Osteocyte (in vitro differentiated cells): ENCODE results near the gene SPATS2. TPM values are rescaled to one million over a fixed set of nuclear protein-coding genes. Genes with fewer than 3 reads are reported as not detected.

Source experiments
- DNase-seq: peaks from one replicate; pipeline ENCODE4 v3.0.0; 2021; ENCODE audit warnings: mixed read lengths; ENCODE audit not compliant: unreplicated experiment; ENCODE audit errors: extremely low spot score
- H3K27ac Mint-ChIP-seq: one replicate; pipeline ENCODE4 v1.8.0; 2021; ENCODE audit warnings: mild to moderate bottlenecking, mixed read lengths; ENCODE audit not compliant: unreplicated experiment
- H3K27me3 Mint-ChIP-seq: one replicate; pipeline ENCODE4 v1.8.0; 2021; ENCODE audit warnings: mixed read lengths; ENCODE audit not compliant: unreplicated experiment
- H3K36me3 Mint-ChIP-seq: one replicate; pipeline ENCODE4 v1.8.0; 2021; ENCODE audit warnings: mixed read lengths; ENCODE audit not compliant: unreplicated experiment
- H3K4me1 Mint-ChIP-seq: one replicate; pipeline ENCODE4 v1.8.0; 2021; ENCODE audit warnings: mixed read lengths; ENCODE audit not compliant: unreplicated experiment
- H3K4me3 Mint-ChIP-seq: one replicate; pipeline ENCODE4 v1.8.0; 2021; ENCODE audit warnings: mild to moderate bottlenecking, moderate library complexity, mixed read lengths; ENCODE audit not compliant: unreplicated experiment
- H3K9me3 Mint-ChIP-seq: one replicate; pipeline ENCODE4 v1.8.0; 2021; ENCODE audit warnings: mixed read lengths; ENCODE audit not compliant: unreplicated experiment
- total RNA-seq: library from RNA; stranded (reverse); gene quantifications from 2 replicates; pipeline ENCODE4 v1.2.1, GENCODE V29; 2021
- TF ChIP-seq, protein P1 (sequence below): fragments of 200-600 bp; sonication (generic); IDR thresholded peaks from 2 replicates; pipeline ENCODE4 v1.5.0; 2021; ENCODE audit warnings: antibody characterized with exemption, mild to moderate bottlenecking, moderate library complexity

SPATS2 gene
- total RNA-seq, 1 donor from 2014 or later: 25.6 TPM

DNA sequence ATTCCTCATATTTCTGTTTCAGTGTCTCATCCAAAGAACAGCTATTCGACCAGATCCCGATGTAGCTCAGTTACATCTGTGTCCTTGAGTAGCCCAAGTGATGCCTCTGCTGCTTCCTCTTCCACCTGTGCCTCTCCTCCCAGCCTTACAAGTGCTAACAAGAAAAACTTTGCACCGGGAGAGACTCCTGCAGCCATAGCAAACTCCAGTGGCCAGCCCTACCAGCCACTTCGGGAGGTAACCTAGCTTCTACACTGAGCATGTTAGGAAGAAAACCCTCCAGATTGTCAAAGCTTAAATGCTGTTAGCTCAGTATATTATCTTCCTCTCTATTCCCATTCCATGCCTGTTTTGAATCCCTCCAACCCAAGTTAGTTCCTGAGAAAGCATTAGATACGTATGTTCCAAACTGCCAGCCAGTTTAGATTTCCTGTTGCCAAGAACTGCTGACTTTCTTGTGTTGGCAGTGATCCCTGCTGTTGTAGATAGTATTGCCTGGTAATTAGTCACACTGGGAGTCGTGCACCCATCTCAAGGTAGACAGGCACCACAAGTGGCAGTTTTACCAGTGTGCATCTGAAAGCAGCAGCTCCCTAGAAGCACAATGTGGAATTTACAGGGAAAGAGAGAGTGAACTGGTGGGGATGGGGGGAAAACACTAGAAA, 157.5 kb downstream of the SPATS2 start:
- Mint-ChIP-seq H3K9me3 (no peaks in the 10 kb centered on the region), H3K4me1 (no peaks in the 10 kb centered on the region), H3K27me3 (no peaks in the 10 kb centered on the region), H3K27ac (no peak overlapping the region), H3K36me3 (peaks cover 39% of the 10 kb centered on the region), H3K4me3 (no peak overlapping the region)
- TF ChIP-seq, protein P1, sequence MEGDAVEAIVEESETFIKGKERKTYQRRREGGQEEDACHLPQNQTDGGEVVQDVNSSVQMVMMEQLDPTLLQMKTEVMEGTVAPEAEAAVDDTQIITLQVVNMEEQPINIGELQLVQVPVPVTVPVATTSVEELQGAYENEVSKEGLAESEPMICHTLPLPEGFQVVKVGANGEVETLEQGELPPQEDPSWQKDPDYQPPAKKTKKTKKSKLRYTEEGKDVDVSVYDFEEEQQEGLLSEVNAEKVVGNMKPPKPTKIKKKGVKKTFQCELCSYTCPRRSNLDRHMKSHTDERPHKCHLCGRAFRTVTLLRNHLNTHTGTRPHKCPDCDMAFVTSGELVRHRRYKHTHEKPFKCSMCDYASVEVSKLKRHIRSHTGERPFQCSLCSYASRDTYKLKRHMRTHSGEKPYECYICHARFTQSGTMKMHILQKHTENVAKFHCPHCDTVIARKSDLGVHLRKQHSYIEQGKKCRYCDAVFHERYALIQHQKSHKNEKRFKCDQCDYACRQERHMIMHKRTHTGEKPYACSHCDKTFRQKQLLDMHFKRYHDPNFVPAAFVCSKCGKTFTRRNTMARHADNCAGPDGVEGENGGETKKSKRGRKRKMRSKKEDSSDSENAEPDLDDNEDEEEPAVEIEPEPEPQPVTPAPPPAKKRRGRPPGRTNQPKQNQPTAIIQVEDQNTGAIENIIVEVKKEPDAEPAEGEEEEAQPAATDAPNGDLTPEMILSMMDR: no peak
- DNase-seq: no peak

DNA sequence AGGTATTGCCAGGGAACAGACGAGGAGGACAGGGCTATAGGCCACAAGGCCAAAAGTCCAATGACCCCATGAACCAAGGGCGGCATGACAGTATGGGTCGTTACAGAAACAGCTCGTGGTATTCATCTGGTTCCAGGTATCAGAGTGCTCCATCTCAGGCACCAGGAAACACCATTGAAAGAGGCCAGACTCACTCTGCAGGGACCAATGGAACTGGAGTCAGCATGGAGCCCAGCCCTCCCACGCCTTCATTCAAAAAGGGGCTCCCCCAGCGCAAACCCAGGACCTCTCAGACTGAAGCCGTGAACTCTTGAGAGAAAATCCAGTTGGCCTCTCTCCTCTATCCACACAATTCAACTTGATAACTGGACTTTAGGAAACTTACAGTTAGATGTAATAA, 158.7 kb downstream of the SPATS2 start:
- no peak overlapping the region for H3K27ac Mint-ChIP-seq
- H3K36me3 Mint-ChIP-seq: peaks cover 42% of the 10 kb centered on the region
- no peaks in the 10 kb centered on the region for H3K27me3 Mint-ChIP-seq
- H3K4me1 Mint-ChIP-seq: no peaks in the 10 kb centered on the region
- H3K9me3 Mint-ChIP-seq: no peaks in the 10 kb centered on the region
- no peak overlapping the region for H3K4me3 Mint-ChIP-seq
- TF ChIP-seq, protein P1: no peak
- DNase-seq: no peak

DNA sequence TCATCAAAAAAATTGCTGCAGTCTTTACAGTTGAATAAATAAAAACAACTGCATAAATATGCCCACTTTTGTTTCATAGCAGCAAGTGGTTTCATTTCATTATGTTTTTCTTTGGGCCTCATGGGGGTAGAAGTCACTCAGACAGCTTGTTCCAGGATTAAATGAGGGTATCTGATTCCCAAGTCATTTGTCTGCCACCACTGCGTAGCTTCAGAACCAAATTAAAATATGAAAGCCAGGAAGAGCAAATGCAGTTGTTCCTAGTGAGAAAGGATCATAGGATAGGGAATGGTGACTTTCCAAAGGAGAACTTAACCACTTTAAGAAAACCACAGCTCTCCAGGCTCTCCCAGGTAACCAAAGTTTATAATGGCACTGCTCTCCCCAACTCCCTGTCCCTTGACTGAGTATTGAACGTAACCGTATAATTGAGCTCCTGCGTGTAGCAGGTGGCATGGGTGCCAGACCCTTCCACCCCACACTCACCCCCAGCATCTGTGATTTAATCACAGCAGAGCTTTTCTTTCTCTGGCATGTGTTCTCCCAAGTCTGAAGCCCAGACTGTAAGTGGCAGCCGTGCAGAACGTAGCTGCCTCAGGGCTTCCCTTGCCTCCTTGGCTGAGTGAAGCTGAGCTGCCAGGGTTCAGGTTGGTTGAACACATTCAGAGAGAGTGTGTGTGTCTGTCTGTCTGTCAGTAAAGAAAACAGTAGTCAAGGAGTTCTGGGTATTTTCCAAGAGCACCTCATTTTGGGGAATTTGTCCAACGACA, 160.3 kb downstream of the SPATS2 start:
- no peaks in the 10 kb centered on the region for H3K9me3 Mint-ChIP-seq
- H3K4me1 Mint-ChIP-seq: no peaks in the 10 kb centered on the region
- DNase-seq: no peak
- H3K4me3 Mint-ChIP-seq: no peak overlapping the region
- no peak overlapping the region for H3K27ac Mint-ChIP-seq
- H3K36me3 Mint-ChIP-seq: peaks cover 28% of the 10 kb centered on the region
- H3K27me3 Mint-ChIP-seq: no peaks in the 10 kb centered on the region
- TF ChIP-seq, protein P1: no peak

DNA sequence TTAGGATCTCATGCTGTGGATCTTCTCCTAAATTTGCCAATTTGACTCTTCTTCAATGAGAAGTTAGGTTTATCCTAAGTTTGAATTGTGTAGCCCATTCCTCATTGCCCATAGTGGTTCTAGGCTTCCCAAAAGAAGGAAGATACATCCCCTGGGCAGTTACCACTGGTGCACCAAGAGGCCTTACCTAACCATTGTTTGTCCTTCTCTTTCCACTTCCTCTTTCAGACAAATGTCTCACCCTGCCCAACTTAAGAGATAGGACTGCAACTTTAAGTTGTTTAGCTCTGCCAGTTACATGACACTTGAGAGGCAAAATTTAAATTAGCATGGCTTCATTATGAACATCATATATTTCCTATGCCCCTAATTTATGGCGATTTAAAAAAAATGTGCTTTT, 162.2 kb downstream of the SPATS2 start:
- H3K9me3 Mint-ChIP-seq: no peaks in the 10 kb centered on the region
- H3K4me3 Mint-ChIP-seq: no peak overlapping the region
- no peak for DNase-seq
- TF ChIP-seq, protein P1: no peak
- H3K36me3 Mint-ChIP-seq: peaks cover 23% of the 10 kb centered on the region
- H3K27ac Mint-ChIP-seq: no peak overlapping the region
- no peaks in the 10 kb centered on the region for H3K27me3 Mint-ChIP-seq
- H3K4me1 Mint-ChIP-seq: no peaks in the 10 kb centered on the region

DNA sequence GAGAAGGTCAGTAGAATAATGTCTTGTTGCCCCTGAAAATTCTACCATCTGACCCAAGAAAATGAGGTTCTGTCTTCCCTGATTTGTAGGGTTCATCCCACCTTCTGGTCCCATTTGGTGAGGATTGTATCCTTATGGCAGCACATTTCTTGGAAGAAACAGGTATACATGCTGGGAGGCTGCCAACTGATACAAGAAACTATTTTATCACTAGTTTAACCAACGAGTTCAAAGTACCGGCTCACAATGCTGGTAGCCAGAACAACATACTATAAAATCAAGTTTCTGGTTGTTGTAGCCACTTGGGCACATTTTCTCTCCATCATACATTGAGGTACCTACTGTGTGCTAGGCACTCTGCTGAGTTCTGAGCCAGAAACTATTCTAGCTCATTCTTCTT, 164.5 kb downstream of the SPATS2 start:
- Mint-ChIP-seq H3K27ac (no peak overlapping the region), H3K27me3 (peaks cover 2% of the 10 kb centered on the region), H3K9me3 (no peaks in the 10 kb centered on the region), H3K4me3 (no peak overlapping the region), H3K4me1 (no peaks in the 10 kb centered on the region), H3K36me3 (peaks cover 9% of the 10 kb centered on the region)
- DNase-seq: no peak
- TF ChIP-seq, protein P1: no peak
